Astrocyte of the spinal cord (primary cell): ENCODE data around the gene SYT5.
"Not testable (repeated sequence)": the region's sequence is repeated elsewhere in the genome, so short reads cannot be mapped to it uniquely, and the experiment has no call there.

Experiments
- DNase-seq: peaks from one replicate; pipeline ENCODE4 v3.0.0; 2011; ENCODE audit warnings: low read depth, low spot score
- H3K4me3 ChIP-seq: 2 replicates; pipeline ENCODE4 v1.5.1; 2011; ENCODE audit warnings: low read depth, mild to moderate bottlenecking, low read length, moderate library complexity
- in situ Hi-C: cut with HindIII; loops from 2 replicates; pipeline ENCODE4 v1.10.0; 2017; ENCODE audit warnings: low sequenced_read_pairs
- TF ChIP-seq, protein P1 (sequence below): IDR thresholded peaks from 2 replicates; pipeline ENCODE4 v1.5.1; 2012; ENCODE audit warnings: low read depth, mild to moderate bottlenecking, low read length, inconsistent platforms

The SYT5 gene

DNA sequence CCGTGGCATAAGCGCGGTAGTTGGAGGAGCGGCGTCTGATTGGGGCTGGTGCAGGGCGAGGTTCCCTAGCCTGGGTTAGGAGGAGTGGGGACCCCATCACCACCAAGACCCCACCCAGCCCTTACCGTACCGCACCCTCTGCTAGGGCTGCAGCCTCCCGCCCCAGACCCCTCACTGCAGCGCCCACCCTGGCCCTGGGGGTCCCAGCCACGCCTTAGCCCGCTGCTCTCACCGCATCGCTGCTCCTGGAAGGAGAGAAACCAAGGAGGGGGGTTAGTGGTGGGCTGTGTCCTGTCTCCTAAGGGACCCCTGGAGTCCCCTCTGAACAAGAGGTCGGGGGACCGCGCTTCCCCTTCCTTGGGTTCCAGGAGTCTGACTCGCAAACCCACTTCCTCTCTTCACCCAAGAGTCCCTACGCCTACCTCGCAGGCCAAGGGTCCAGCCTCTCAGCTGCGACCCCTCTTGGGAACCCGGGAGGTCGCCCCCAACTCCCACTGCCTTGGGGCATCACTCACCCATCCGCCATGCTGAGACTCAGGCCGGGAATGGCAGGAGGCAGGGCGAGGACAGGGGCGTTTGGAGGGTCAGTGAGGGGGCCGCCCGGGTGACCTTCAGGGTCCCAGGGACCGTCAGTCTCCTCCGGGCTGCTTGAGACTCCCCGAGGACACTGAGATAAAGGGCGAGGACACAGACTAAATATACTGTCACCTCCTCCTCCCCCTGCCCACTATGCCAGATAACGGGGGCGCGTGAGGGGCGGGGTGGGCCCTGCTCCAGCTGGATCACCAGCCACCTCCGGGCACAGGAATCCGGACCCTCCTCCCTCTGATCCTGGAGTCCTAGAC, 22.8 kb downstream of the SYT5 start, which contains the start of gene TNNI3:
Gene TNNI3 (minus strand): TSS at position 669 of the 845 bp plus-strand sequence. CDS start 143 bp downstream, at position 526.
- in situ Hi-C loops = no loop called here
- no peak for DNase-seq
- H3K4me3 ChIP-seq = no peak within 1 kb of the TSS
- TF ChIP-seq, protein P1, sequence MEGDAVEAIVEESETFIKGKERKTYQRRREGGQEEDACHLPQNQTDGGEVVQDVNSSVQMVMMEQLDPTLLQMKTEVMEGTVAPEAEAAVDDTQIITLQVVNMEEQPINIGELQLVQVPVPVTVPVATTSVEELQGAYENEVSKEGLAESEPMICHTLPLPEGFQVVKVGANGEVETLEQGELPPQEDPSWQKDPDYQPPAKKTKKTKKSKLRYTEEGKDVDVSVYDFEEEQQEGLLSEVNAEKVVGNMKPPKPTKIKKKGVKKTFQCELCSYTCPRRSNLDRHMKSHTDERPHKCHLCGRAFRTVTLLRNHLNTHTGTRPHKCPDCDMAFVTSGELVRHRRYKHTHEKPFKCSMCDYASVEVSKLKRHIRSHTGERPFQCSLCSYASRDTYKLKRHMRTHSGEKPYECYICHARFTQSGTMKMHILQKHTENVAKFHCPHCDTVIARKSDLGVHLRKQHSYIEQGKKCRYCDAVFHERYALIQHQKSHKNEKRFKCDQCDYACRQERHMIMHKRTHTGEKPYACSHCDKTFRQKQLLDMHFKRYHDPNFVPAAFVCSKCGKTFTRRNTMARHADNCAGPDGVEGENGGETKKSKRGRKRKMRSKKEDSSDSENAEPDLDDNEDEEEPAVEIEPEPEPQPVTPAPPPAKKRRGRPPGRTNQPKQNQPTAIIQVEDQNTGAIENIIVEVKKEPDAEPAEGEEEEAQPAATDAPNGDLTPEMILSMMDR = no peak

DNA sequence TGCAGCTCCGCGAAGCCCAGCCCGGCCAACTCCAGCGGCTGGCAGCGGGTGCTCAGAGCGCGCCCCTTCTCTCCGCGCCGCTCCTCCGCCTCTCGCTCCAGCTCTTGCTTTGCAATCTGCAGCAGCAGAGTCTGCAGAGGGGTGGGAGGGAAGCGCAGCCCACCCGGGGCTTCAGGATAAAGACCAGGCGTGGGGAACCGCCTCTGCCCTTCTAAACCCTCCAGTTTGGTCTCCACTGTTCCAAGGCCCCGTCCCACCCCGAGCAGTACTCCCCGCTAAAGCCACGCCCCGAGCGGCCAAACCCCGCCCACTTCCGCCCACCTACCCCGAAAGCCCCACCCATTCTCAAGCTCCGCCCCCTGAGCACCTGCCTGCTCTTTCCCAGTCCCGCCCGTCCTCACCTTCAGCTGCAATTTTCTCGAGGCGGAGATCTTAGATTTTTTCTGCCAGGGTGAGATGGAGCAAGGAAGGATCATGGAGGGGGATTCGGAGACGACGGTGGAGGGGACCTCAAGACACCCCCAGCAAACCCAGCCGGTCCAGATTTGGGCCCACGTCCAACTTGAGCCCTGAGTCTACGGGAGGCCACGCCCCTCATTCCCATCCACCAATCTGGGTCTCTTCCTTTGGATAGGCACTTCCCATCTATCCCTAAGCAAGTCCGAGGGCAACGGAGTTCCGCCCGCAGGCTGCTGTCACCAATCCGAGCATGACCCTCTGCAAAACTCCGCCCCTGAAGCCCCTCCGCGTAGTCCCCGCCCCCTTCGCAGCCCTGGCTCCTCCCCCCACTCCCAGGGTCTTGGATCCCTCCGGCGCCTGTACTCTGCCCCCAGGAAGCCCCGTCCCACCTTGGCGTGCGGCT, 23.7 kb downstream of the SYT5 start:
- in situ Hi-C loops = no loop called here
- TF ChIP-seq, protein P1 = no peak
- DNase-seq = no peak
- no peak overlapping the region for H3K4me3 ChIP-seq

DNA sequence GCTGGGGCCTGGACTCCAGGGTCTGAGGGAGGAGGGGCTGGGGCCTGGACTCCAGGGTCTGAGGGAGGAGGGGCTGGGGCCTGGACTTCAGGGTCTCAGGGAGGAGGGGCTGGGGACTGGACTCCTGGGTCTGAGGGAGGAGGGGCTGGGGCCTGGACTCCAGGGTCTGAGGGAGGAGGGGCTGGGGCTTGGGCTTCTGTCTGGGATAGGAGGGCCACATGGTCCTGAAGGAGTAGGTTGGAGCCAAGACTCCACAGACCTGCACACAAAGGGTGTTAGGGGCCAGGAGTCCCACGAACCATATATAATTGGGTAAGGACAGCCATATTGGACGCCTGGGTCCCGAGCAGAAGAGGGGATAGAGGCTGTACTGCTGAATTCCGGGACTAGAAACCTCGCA, 24.3 kb downstream of the SYT5 start:
- in situ Hi-C loops, H3K4me3 ChIP-seq, DNase-seq: not testable (repeated sequence)

DNA sequence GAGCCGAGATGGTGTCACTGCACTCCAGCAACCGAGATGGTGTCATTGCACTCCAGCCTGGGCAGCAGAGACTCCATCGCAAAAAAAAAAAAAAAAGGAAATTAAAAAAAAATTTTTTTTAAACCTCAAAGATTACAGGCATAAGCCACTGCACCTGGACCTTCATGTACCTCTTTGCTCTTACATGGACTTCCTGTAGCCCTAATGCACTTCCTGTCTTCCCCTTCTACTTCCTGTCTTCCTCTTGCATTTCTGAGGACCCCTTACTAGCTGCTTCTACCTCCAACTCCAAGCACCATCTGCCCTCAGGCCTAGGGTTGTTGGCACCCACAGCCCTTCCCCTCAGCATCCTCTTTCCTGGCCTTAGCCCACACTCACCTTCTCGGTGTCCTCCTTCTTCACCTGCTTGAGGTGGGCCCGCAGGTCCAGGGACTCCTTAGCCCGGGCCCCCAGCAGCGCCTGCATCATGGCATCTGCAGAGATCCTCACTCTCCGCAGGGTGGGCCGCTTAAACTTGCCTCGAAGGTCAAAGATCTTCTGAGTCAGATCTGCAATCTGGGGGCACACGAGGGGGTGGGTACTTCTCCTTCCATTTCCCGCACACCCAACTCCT, 26.3 kb downstream of the SYT5 start:
- no peak for DNase-seq
- in situ Hi-C loops = no loop called here
- TF ChIP-seq, protein P1 = no peak
- H3K4me3 ChIP-seq = no peak overlapping the region

DNA sequence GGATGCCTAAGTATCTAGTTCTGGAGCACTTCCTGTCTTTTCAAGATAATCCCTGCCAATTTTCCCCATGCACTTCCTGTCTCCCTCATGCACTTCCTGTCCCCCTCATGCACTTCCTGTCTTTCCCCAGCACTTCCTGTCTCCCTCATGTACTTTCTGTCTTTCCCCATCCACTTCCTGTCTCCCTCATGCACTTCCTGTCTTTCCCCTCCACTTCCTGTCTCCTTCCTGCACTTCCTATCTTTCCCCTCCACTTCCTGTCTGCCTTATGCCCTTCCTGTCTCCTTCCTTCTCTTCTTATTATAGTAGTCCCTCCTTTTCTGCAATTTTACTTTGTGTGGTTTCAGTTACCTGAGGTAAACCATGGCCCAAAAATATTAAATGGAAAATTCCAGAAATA, 28.1 kb downstream of the SYT5 start:
- TF ChIP-seq, protein P1 = no peak
- no peak overlapping the region for H3K4me3 ChIP-seq
- in situ Hi-C loops = no loop called here
- no peak for DNase-seq

DNA sequence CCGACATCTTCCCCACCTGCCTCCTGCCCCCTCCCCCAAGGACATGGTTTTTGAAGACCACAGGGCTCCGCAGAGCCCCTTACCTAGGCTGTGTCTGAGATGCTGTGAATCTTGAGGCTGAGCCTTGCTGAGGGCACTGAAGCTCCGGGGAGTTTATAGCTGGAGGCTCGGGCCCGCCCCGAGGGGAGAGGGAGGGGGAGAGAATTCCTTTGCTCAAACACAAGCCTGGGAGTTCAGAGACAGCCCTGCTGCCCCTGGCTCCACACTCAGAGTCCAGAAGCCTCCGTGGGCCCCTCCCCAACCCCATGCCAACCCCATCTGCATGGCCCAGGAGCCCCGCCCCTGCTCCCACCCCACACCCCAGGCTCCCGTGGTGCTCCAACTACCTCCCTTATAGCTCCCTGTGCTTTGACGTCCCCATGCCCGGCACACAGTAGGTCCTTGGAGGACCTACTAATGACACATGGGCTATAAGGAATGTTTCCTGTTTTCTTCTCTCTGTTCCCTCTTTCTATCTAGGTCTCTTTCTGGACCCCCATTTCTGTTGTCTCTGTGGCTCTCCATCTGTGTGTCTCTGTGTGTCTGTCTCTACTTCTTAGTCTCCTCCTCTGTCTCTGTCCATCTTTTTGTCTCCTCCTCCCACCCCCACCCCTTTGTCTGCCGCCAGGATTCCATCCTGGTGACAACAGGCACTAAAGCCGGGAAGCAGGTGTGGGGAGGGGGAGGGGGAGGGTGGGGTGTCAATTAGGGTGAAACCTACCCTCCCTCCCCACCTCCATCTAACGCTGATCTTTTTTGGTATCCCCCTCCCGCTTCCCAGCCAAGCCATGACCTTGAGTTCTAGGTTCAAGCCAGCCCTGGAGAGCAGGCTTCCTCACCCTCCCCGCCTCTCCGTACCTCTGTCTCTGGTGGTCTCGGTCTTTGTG, 30.7 kb downstream of the SYT5 start, which contains the start of gene TNNT1:
Gene TNNT1 (minus strand): TSS at position 129 of the 926 bp plus-strand sequence. CDS start 2,049 bp downstream, outside the sequence.
- TF ChIP-seq, protein P1 = no peak
- no peak within 1 kb of the TSS for H3K4me3 ChIP-seq
- DNase-seq = no peak
- in situ Hi-C loops = no loop called here
